ENCODE results near the gene NFAM1. TPM values are rescaled to one million over a fixed set of nuclear protein-coding genes. Genes with fewer than 3 reads are reported as not detected.

Gene NFAM1
- total RNA-seq, 1 experiment from 2014 or later: 0.12 TPM

GRCh38 chr22:42438293-42438650 is 6.1 kb upstream of the NFAM1 start:
- RAD21 ChIA-PET (ENCODE audit: low non-redundant PET in 1 of 2, low total read pairs in 2 of 2, uncharacterized antibody in 2 of 2, unreplicated experiment in 2 of 2): no interaction called here
- Histone ChIP-seq H3K9ac (ENCODE audit: low read length) (no peak overlapping the region), H3K27ac (ENCODE audit: low read depth, low read length) (no peak overlapping the region), H3K36me3 (ENCODE audit: control insufficient read depth in 1 of 2, insufficient read depth in 2 of 2, low read length in 2 of 2) (no peaks in the 10 kb centered on the region), H3K79me2 (ENCODE audit: insufficient read depth, low read length) (no peaks in the 10 kb centered on the region), H4K20me1 (ENCODE audit: insufficient read depth) (no peaks in the 10 kb centered on the region), H3K9me2 (ENCODE audit: insufficient read depth) (no peaks in the 10 kb centered on the region), H3K9me3 (ENCODE audit: control insufficient read depth in 1 of 2, insufficient read depth in 1 of 2, low read depth in 1 of 2, low read length in 2 of 2) (no peaks in the 10 kb centered on the region), H3K4me1 (ENCODE audit: control insufficient read depth in 1 of 2, insufficient read depth in 2 of 2, low read length in 2 of 2) (peaks cover 0 to 19% of the 10 kb centered on the region in 2 experiments; a peak in 3 of 4 replicates), H2AFZ (ENCODE audit: low read depth, low read length, poor library complexity, severe bottlenecking) (no peak overlapping the region), H3K4me3 (replicated peaks in 1 of 2; ENCODE audit: low read depth in 1 of 2, low read length in 2 of 2) (no peak overlapping the region; a peak in 1 of 4 replicates), H3K27me3 (ENCODE audit: insufficient read depth, low read length) (no peaks in the 10 kb centered on the region), H3K4me2 (ENCODE audit: low read length) (peak overlapping the region; percentile 99)
- ATAC-seq (no peak), DNase-seq (ENCODE audit: low read depth, low spot score) (no peak)
- intact Hi-C loops (cut with micrococcal nuclease): loop anchor here (5.0 kb wide), 1 partner anchor 161 kb away; no protein-coding TSS in a partner anchor
- CTCF ChIA-PET: interaction anchor here (1.0 to 3.2 kb wide), 4 partner anchors 267 to 740 kb away, joined by 3 to 28 read pairs (median 10); partner anchors contain the start of gene NDUFA6
- no TSS peak for BruUV-seq (replicated peaks)
- POLR2A ChIA-PET: no interaction called here
- TF ChIP-seq TCF7L2 (IDR thresholded peaks at IDR 0.05; ENCODE audit: borderline replicate concordance, extremely low read depth, insufficient read depth, insufficient read length) (no peak), SIN3A (IDR thresholded peaks at IDR 0.05; ENCODE audit: low read depth) (no peak), ZNF274 (IDR thresholded peaks at IDR 0.05; ENCODE audit: low read depth, low read length) (no peak), MAX (IDR thresholded peaks at IDR 0.05) (no peak)

- intact Hi-C loops (cut with micrococcal nuclease): loop anchor here (1.0 to 5.0 kb wide), 4 partner anchors 63 to 347 kb away; partner anchors contain the start of gene NDUFA6
- ChIA-PET CTCF (interaction anchor here (1.0 to 3.2 kb wide), 5 partner anchors 7 to 740 kb away, joined by 3 to 28 read pairs (median 6); partner anchors contain the start of gene NDUFA6), POLR2A (no interaction called here), RAD21 (ENCODE audit: low non-redundant PET in 1 of 2, low total read pairs in 2 of 2, uncharacterized antibody in 2 of 2, unreplicated experiment in 2 of 2) (interaction anchor here in 1 of 2 experiments (1.2 kb wide), 1 partner anchor 62 kb away, joined by 3 read pairs; no protein-coding TSS in a partner anchor)
- peak overlapping the region; percentile 42 for H3K9ac ChIP-seq (ENCODE audit: low read length)
- no peaks in the 10 kb centered on the region for H3K27me3 ChIP-seq (ENCODE audit: insufficient read depth, low read length)
- DNase-seq (ENCODE audit: low read depth, low spot score) (peak; percentile 51), ATAC-seq (peak; percentile 91)
- TF ChIP-seq FOSL1 (IDR thresholded peaks at IDR 0.05; ENCODE audit: low read depth) (no peak), RAD21 (IDR thresholded peaks at IDR 0.05; ENCODE audit: low read depth) (peak; percentile 99), CTCF (IDR thresholded peaks at IDR 0.05 in 2 of 3, conservative IDR thresholded peaks at IDR 0.05 in 1 of 3; ENCODE audit: borderline replicate concordance in 1 of 3, insufficient read depth in 1 of 3, low read depth in 2 of 3, low read length in 2 of 3) (peak; percentile 96 to 99 (median 98)), YY1 (IDR thresholded peaks at IDR 0.05; ENCODE audit: extremely low read depth, insufficient replicate concordance, low read depth, low read length) (peak; percentile 36)
- H3K36me3 ChIP-seq (ENCODE audit: control insufficient read depth in 1 of 2, insufficient read depth in 2 of 2, low read length in 2 of 2): no peaks in the 10 kb centered on the region
- no peaks in the 10 kb centered on the region for H4K20me1 ChIP-seq (ENCODE audit: insufficient read depth)
- H3K9me2 ChIP-seq (ENCODE audit: insufficient read depth): no peaks in the 10 kb centered on the region
- peak overlapping the region; percentile 59 for H2AFZ ChIP-seq (ENCODE audit: low read depth, low read length, poor library complexity, severe bottlenecking)
- H3K9me3 ChIP-seq (ENCODE audit: control insufficient read depth in 1 of 2, insufficient read depth in 1 of 2, low read depth in 1 of 2, low read length in 2 of 2): no peaks in the 10 kb centered on the region
- peak overlapping the region; percentile 99 for H3K4me2 ChIP-seq (ENCODE audit: low read length)
- no peak overlapping the region; the same call in 1 of the 2 replicates for H3K27ac ChIP-seq (ENCODE audit: low read depth, low read length)
- H3K4me3 ChIP-seq (replicated peaks in 1 of 2; ENCODE audit: low read depth in 1 of 2, low read length in 2 of 2): peak overlapping the region; percentile 49 to 64
- no peaks in the 10 kb centered on the region for H3K79me2 ChIP-seq (ENCODE audit: insufficient read depth, low read length)
- BruUV-seq (replicated peaks): no TSS peak
- H3K4me1 ChIP-seq (ENCODE audit: control insufficient read depth in 1 of 2, insufficient read depth in 2 of 2, low read length in 2 of 2): peaks cover 0 to 18% of the 10 kb centered on the region in 2 experiments; a peak in 3 of 4 replicates
Measured at GRCh38 chr22:42437488-42438292, 5.5 kb upstream of the NFAM1 start.
